HCT116 (cell line): Measurements from ENCODE around the gene ZBTB20. TPM values are rescaled to one million over a fixed set of nuclear protein-coding genes. Genes with fewer than 3 reads are reported as not detected.

Source experiments
- ATAC-seq: fragments of 200-7000 bp; cut with Tn5 transposase; 2 replicates; pipeline ENCODE4 v1.9.1; 2020; ENCODE audit warnings: mild to moderate bottlenecking, moderate library complexity
- BruUV-seq: library from RNA; stranded (reverse); fragments of 400-500 nt; replicated peaks from 2 replicates; lab custom pipeline; 2021; lab: Mats Ljungman, UMichigan
- CTCF ChIA-PET: fragments of 300-600 bp; sonication (Branson Sonifier 250); formaldehyde crosslinking; loops from one replicate; lab custom pipeline; 2021; ENCODE audit warnings: antibody characterized with exemption; lab: Charles Lee
- POLR2A ChIA-PET: fragments of 300-600, 350-600 bp; sonication (Branson Sonifier 250); formaldehyde crosslinking; loops from one replicate; lab custom pipeline; 2021; ENCODE audit warnings: antibody characterized with exemption; lab: Charles Lee
- RAD21 ChIA-PET, 2 experiments: fragments of 300-600 bp; sonication (Branson Sonifier 250); formaldehyde crosslinking; loops; one replicate each; lab custom pipeline; 2023; ENCODE audit warnings: low total read pairs in 2 of 2; ENCODE audit not compliant: uncharacterized antibody in 2 of 2, unreplicated experiment in 2 of 2, low non-redundant PET in 1 of 2; lab: Charles Lee
- DNase-seq: peaks from one replicate; pipeline ENCODE4 v3.0.0-alpha.2; 2010; ENCODE audit warnings: low read depth, low spot score
- H2AFZ ChIP-seq: fragments of 200-600 bp; shearing (Covaris generic), sonication (generic); 2 replicates; pipeline ENCODE4 v1.6.1; 2017; ENCODE audit warnings: low read depth, mixed run types, mixed read lengths, antibody characterized with exemption, low read length; ENCODE audit not compliant: poor library complexity, severe bottlenecking
- H3K27ac ChIP-seq: 2 replicates; pipeline ENCODE4 v1.5.1; 2012; ENCODE audit warnings: low read depth, low read length
- H3K27me3 ChIP-seq: fragments of 200-600 bp; sonication (generic); 2 replicates; pipeline ENCODE4 v1.6.1; 2016; ENCODE audit warnings: mixed run types, low read length, mixed read lengths; ENCODE audit not compliant: insufficient read depth
- H3K36me3 ChIP-seq, 2 experiments: fragments of 200-500 bp in 1 of 2; fragments of 200-600 bp in 1 of 2; sonication (Bioruptor generic) in 1 of 2; sonication (generic) in 1 of 2; 2 replicates each; pipeline versions ENCODE4 v1.5.1 to v1.6.1; 2014 to 2016; ENCODE audit warnings: low read length in 2 of 2, inconsistent platforms in 1 of 2, mixed read lengths in 1 of 2, mixed run types in 1 of 2; ENCODE audit not compliant: insufficient read depth in 2 of 2, control insufficient read depth in 1 of 2
- H3K4me1 ChIP-seq, 2 experiments: fragments of 200-600 bp in 1 of 2; sonication (generic) in 1 of 2; 2 replicates each; pipeline versions ENCODE4 v1.5.1 to v1.6.1; 2012 to 2017; ENCODE audit warnings: low read length in 2 of 2, inconsistent platforms in 1 of 2, mild to moderate bottlenecking in 1 of 2, mixed read lengths in 1 of 2, mixed run types in 1 of 2, moderate library complexity in 1 of 2; ENCODE audit not compliant: insufficient read depth in 2 of 2, control insufficient read depth in 1 of 2
- H3K4me2 ChIP-seq: fragments of 200-600 bp; sonication (generic); 2 replicates; pipeline ENCODE4 v1.6.1; 2017; ENCODE audit warnings: mixed run types, low read length, mixed read lengths
- H3K4me3 ChIP-seq, 2 experiments: fragments of 200-600 bp in 1 of 2; sonication (generic) in 1 of 2; replicated peaks in 1 of 2; 2 replicates each; pipeline ENCODE4 v1.5.1; 2011 to 2016; ENCODE audit warnings: low read length in 2 of 2, control low read depth in 1 of 2, low read depth in 1 of 2, mild to moderate bottlenecking in 1 of 2, mixed read lengths in 1 of 2, mixed run types in 1 of 2
- H3K79me2 ChIP-seq: fragments of 200-600 bp; sonication (generic); 2 replicates; pipeline ENCODE4 v1.6.1; 2017; ENCODE audit warnings: mild to moderate bottlenecking, mixed run types, low read length, moderate library complexity, mixed read lengths; ENCODE audit not compliant: insufficient read depth
- H3K9ac ChIP-seq: fragments of 200-600 bp; sonication (generic); 2 replicates; pipeline ENCODE4 v1.6.1; 2016; ENCODE audit warnings: low read length, mixed read lengths
- H3K9me2 ChIP-seq: fragments of 200-600 bp; sonication (generic), shearing (Covaris generic); 2 replicates; pipeline ENCODE4 v1.6.1; 2017; ENCODE audit warnings: mixed run types, mild to moderate bottlenecking, moderate library complexity; ENCODE audit not compliant: insufficient read depth
- H3K9me3 ChIP-seq, 2 experiments: fragments of 200-500 bp in 1 of 2; fragments of 200-600 bp in 1 of 2; sonication (Bioruptor generic) in 1 of 2; sonication (generic) in 1 of 2; 2 replicates each; pipeline ENCODE4 v1.6.1; 2014 to 2017; ENCODE audit warnings: low read length in 2 of 2, mixed read lengths in 2 of 2, inconsistent platforms in 1 of 2, low read depth in 1 of 2, mild to moderate bottlenecking in 1 of 2, mixed run types in 1 of 2, moderate library complexity in 1 of 2; ENCODE audit not compliant: control insufficient read depth in 1 of 2, insufficient read depth in 1 of 2
- H4K20me1 ChIP-seq: fragments of 200-600 bp; sonication (generic), shearing (Covaris generic); 2 replicates; pipeline ENCODE4 v1.6.1; 2017; ENCODE audit warnings: mixed run types, mild to moderate bottlenecking, moderate library complexity; ENCODE audit not compliant: insufficient read depth
- ATF3 ChIP-seq: IDR thresholded peaks from 2 replicates; pipeline ENCODE4 v1.6.1; 2012
- CEBPB ChIP-seq: IDR thresholded peaks from 2 replicates; pipeline ENCODE4 v1.6.1; 2012; ENCODE audit warnings: low read depth
- EGR1 ChIP-seq: IDR thresholded peaks from 2 replicates; pipeline ENCODE4 v1.6.1; 2012; ENCODE audit warnings: low read depth
- EZH2 ChIP-seq: fragments of 200-600 bp; sonication (generic); IDR thresholded peaks from 2 replicates; pipeline ENCODE4 v1.6.1; 2017; ENCODE audit warnings: antibody characterized with exemption, mixed run types
- EZH2phosphoT487 ChIP-seq: fragments of 200-600 bp; IDR thresholded peaks from 2 replicates; pipeline ENCODE4 v1.6.1; 2018; ENCODE audit warnings: antibody characterized with exemption, borderline replicate concordance
- MAX ChIP-seq: IDR thresholded peaks from 2 replicates; pipeline ENCODE4 v1.6.1; 2012
- POLR2A ChIP-seq: IDR thresholded peaks from 2 replicates; pipeline ENCODE4 v1.7.0; 2011; ENCODE audit warnings: borderline replicate concordance; ENCODE audit not compliant: insufficient read depth, insufficient read length; ENCODE audit errors: extremely low read depth
- RAD21 ChIP-seq: IDR thresholded peaks from 2 replicates; pipeline ENCODE4 v1.6.1; 2012; ENCODE audit warnings: low read depth, mild to moderate bottlenecking
- REST ChIP-seq: IDR thresholded peaks from 2 replicates; pipeline ENCODE4 v1.6.1; 2012; ENCODE audit warnings: low read depth
- SIN3A ChIP-seq: IDR thresholded peaks from 2 replicates; pipeline ENCODE4 v1.6.1; 2012; ENCODE audit warnings: low read depth
- SRF ChIP-seq: IDR thresholded peaks from 2 replicates; pipeline ENCODE4 v1.6.1; 2012; ENCODE audit warnings: low read depth
- TCF7L2 ChIP-seq: IDR thresholded peaks from 2 replicates; pipeline ENCODE4 v1.7.0; 2011; ENCODE audit warnings: borderline replicate concordance, inconsistent platforms; ENCODE audit not compliant: insufficient read depth, insufficient read length; ENCODE audit errors: extremely low read depth
- YY1 ChIP-seq: IDR thresholded peaks from 2 replicates; pipeline ENCODE4 v1.6.1; 2011; ENCODE audit warnings: low read length, low read depth, moderate library complexity, mild to moderate bottlenecking; ENCODE audit not compliant: insufficient replicate concordance; ENCODE audit errors: extremely low read depth
- ZFX ChIP-seq: fragments of 450-650 bp; IDR thresholded peaks from 2 replicates; pipeline ENCODE4 v1.6.1; 2017
- ZNF274 ChIP-seq: fragments of 200-500 bp; sonication (Bioruptor generic); IDR thresholded peaks from 2 replicates; pipeline ENCODE4 v1.6.1; 2014; ENCODE audit warnings: mild to moderate bottlenecking, low read depth, low read length, inconsistent platforms
- intact Hi-C: fragments of 100-400 bp; cut with micrococcal nuclease; formaldehyde crosslinking; loops from 2 replicates; pipeline ENCODE4 v1.10.0; 2022
- total RNA-seq: library from RNA; stranded (reverse); gene quantifications from one replicate; pipeline ENCODE4 v1.2.1, GENCODE V29; 2021; ENCODE audit not compliant: unreplicated experiment

Gene ZBTB20
- total RNA-seq, 1 experiment from 2014 or later = 42.1 TPM

- no peak for TF ChIP-seq POLR2A
- no peak for TF ChIP-seq ZNF274
- no peak for TF ChIP-seq MAX
- TF ChIP-seq SRF = no peak
- TF ChIP-seq RAD21 = no peak
- TF ChIP-seq TCF7L2 = no peak
- no peak for TF ChIP-seq SIN3A
- no peak for TF ChIP-seq EZH2
- no peak for TF ChIP-seq ATF3
- TF ChIP-seq CEBPB = no peak
- no peak for TF ChIP-seq EGR1
- TF ChIP-seq YY1 = no peak
- TF ChIP-seq ZFX = no peak
- TF ChIP-seq REST = no peak
- TF ChIP-seq EZH2phosphoT487 = no peak
- no TSS peak for BruUV-seq
These were observed 127.2 kb downstream of the ZBTB20 start for GRCh38 chr3:115019900-115020299.

More at GRCh38 chr3:115019900-115020299, 127.2 kb downstream of the ZBTB20 start:
- no peaks in the 10 kb centered on the region; the same call in 1 of the 2 replicates for H3K9me2 ChIP-seq
- H3K9ac ChIP-seq = no peak overlapping the region
- H3K27ac ChIP-seq = no peak overlapping the region
- H4K20me1 ChIP-seq = no peaks in the 10 kb centered on the region
- no peaks in the 10 kb centered on the region for H3K4me1 ChIP-seq
- no peak for DNase-seq
- H3K9me3 ChIP-seq = no peaks in the 10 kb centered on the region; a peak in 2 of 4 replicates
- no peak overlapping the region for H3K4me3 ChIP-seq
- H3K27me3 ChIP-seq = no peaks in the 10 kb centered on the region
- intact Hi-C loops = no loop called here
- no peak overlapping the region for H2AFZ ChIP-seq
- ATAC-seq = no peak
- POLR2A ChIA-PET = no interaction called here
- H3K79me2 ChIP-seq = no peaks in the 10 kb centered on the region
- no peak overlapping the region for H3K4me2 ChIP-seq
- RAD21 ChIA-PET = no interaction called here
- H3K36me3 ChIP-seq = no peaks in the 10 kb centered on the region
- CTCF ChIA-PET = no interaction called here
